ENCODE results near the gene IHH. TPM values are rescaled to one million over a fixed set of nuclear protein-coding genes. Genes with fewer than 3 reads are reported as not detected.

IHH gene
- total RNA-seq (ENCODE audit: low replicate concordance), result 0.09 TPM in 1 of 2 replicates, not detected in the other

DNA sequence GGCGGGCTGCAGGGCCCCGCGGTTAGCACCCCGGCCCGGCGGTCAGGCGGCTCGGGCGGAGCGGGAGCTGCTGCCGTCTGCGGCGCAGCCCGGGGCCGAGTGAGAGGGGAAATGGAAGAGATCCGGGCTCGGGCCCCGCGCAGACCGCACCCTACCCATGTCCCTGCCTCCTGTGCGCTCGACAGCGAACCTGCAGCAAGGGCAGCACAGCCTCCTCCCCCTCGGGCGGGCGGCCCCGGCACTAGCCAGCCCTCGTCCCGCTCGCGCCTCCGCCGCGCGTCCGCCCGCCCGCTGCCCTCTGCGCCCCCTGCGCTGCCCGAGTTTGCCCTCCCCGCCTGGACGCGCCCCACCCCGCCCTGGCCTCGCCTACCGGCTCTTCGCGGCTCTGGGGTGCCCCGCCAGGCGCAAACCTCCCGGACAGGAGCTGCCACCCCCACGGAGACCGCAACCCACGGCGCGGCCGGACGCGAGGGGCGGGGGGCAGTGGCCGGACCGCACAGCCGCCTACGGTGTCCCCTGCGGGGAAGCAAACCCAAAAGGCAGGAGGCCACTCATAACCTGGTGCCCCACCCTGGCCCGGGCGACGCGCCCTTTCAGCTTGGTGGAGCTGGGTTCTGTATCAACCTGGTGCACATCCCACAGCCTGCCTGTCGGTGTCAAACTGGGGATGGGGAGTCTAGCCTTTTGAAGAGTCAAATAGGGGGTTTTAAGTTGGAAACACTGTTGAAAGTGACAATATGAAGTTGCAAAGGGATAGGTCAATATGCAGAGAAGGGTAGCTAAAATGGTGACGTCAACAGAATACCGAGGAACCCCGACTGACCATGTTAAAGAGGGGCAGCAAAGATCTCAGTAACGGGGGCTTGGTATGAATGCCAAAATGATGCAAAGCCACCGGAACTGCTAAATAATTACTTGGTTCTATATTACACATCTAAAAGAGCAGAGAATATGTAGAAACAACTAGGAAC lies at the start of gene IHH:
TSS of gene IHH (minus strand) at position 101 of the 971 bp plus-strand sequence. CDS start 454 bp downstream, outside the sequence.
- H3K4me3 ChIP-seq (ENCODE audit: low read depth, low read length), result peak within 1 kb of the TSS; percentile 22
- TF ChIP-seq CTCF (IDR thresholded peaks at IDR 0.05; ENCODE audit: insufficient read depth, low read length), result no peak
- no peak for DNase-seq (ENCODE audit: low read depth)

DNA sequence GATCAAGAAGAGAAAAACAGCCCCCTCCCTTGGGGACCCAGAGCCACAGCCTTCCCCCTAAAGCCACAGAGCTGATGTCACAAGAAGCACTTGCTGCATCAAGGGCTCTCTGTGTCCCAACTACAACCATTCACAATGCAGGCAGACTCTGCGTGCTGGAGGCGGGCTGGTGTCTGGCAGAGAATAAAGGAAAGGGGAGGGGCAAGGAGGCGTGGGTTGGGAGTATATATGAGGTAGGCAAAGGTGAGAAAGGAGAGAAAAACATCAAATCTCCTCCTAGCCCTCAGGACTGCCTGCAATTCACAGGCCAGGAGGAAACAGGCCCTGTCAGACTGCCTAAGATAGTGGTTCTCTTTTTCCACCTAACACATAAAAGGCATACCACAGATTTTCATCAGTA lies 48.8 kb upstream of the IHH start:
- no peak overlapping the region for H3K4me3 ChIP-seq (ENCODE audit: low read depth, low read length)
- no peak for DNase-seq (ENCODE audit: low read depth)
- no peak for TF ChIP-seq CTCF (IDR thresholded peaks at IDR 0.05; ENCODE audit: insufficient read depth, low read length)

GRCh38 chr2:219107758-219108157 lies 47.0 kb upstream of the IHH start:
- TF ChIP-seq CTCF (IDR thresholded peaks at IDR 0.05; ENCODE audit: insufficient read depth, low read length), result no peak
- no peak overlapping the region for H3K4me3 ChIP-seq (ENCODE audit: low read depth, low read length)

DNA sequence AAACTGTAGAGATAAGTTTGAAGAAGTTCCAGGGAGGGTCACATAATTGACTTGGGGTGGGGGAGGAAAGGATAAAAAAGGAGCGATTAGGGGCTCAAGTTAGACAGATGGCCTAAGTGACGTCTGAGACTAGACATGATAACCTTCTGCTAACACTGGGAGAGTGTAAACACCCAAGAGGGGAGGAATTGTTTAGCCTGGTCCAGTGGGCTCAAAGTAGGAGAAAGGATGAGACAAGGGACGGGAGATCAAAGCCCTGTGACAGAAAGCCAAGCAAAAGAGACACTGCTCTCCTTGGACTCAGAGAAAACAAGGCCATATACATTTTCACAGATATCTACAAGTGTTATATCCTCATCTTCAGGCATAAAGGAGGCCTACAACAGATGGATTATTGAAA lies 45.5 kb upstream of the IHH start:
- DNase-seq (ENCODE audit: low read depth), result no peak
- no peak for TF ChIP-seq CTCF (IDR thresholded peaks at IDR 0.05; ENCODE audit: insufficient read depth, low read length)
- H3K4me3 ChIP-seq (ENCODE audit: low read depth, low read length), result no peak overlapping the region

More at GRCh38 chr2:219107758-219108157, 47.0 kb upstream of the IHH start:
- no peak for DNase-seq (ENCODE audit: low read depth)

- DNase-seq (ENCODE audit: low read depth), result peak; percentile 38
- peak; percentile 87 for TF ChIP-seq CTCF (IDR thresholded peaks at IDR 0.05; ENCODE audit: insufficient read depth, low read length)
- H3K4me3 ChIP-seq (ENCODE audit: low read depth, low read length), result no peak overlapping the region
These were observed 43.6 kb upstream of the IHH start for GRCh38 chr2:219104107-219105035.

DNA sequence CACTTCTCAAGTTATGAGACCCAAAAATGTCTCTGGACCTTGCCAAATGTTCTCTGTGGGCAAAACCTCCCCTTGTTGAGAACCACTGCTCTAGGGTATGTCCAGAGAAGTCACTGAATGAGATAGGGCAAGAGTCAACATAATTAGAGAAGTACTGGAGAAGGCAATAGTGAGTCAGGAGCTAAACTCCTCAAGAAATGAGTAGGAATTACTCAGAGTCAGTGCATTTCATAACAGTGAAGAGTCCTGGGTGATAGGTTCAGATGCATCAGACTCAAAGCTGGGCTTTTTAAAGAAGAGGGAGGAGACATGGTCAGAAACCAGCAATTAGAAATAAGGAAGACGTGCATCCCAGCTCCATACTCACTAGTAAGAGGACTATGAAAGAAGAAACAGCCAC lies 38.6 kb upstream of the IHH start:
- no peak overlapping the region for H3K4me3 ChIP-seq (ENCODE audit: low read depth, low read length)
- no peak for TF ChIP-seq CTCF (IDR thresholded peaks at IDR 0.05; ENCODE audit: insufficient read depth, low read length)
- peak; percentile 19 for DNase-seq (ENCODE audit: low read depth)
